Stimulated activated naive CD8-positive, alpha-beta T cell treated with anti-CD3 and anti-CD28 coated beads, Interleukin-15, amount 100 ng/mL, for 72 hours (primary cell): ENCODE data around the gene NR1D2.

Experiments used
- ATAC-seq: fragments of 150-1000 bp; cut with Tn5 transposase; 2 replicates; pipeline ENCODE4 v1.10.0; 2021; ENCODE audit warnings: mild to moderate bottlenecking, moderate library complexity
- DNase-seq, 2 donors: peaks; one replicate each; pipeline ENCODE4 v3.0.0; 2021 to 2022
- H3K27ac Mint-ChIP-seq, 2 donors: one replicate each; pipeline ENCODE4 v1.8.0; 2022; ENCODE audit warnings: mild to moderate bottlenecking in 2 of 2, mixed read lengths in 2 of 2, moderate library complexity in 2 of 2
- H3K27me3 Mint-ChIP-seq: one replicate; pipeline ENCODE4 v1.8.0; 2022; ENCODE audit warnings: mixed read lengths
- H3K4me1 Mint-ChIP-seq: one replicate; pipeline ENCODE4 v1.8.0; 2022; ENCODE audit warnings: mild to moderate bottlenecking, mixed read lengths
- H3K4me3 Mint-ChIP-seq, 2 donors: one replicate each; pipeline ENCODE4 v1.8.0; 2022; ENCODE audit warnings: mild to moderate bottlenecking in 2 of 2, mixed read lengths in 2 of 2, moderate library complexity in 1 of 2
- H3K9me3 Mint-ChIP-seq, 2 donors: one replicate each; pipeline ENCODE4 v1.8.0; 2022; ENCODE audit warnings: mixed read lengths in 2 of 2

The NR1D2 gene

DNA sequence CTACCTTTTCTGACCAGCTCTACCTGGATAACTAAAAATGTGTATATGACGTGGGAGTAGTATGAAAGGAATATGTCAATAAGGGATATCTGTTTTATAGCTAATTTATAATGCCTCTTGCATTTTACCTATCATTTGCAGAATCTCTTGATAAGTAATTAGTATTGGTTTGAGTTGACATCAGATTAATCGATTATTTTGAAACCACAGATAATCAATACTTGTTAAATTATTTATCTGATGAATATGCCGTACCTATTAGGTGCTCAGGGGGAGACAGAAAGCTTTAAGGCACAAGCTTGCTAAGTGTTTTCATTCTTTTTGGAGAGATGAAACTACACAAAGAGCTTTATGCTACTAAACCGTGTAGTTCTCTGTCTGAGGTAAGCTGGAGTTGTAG, 24.3 kb downstream of the NR1D2 start:
- no peaks in the 10 kb centered on the region for H3K4me1 Mint-ChIP-seq
- H3K27ac Mint-ChIP-seq: no peak overlapping the region
- H3K9me3 Mint-ChIP-seq: no peaks in the 10 kb centered on the region
- H3K4me3 Mint-ChIP-seq: no peak overlapping the region
- ATAC-seq: no peak
- DNase-seq: no peak
- no peaks in the 10 kb centered on the region for H3K27me3 Mint-ChIP-seq

- H3K27ac Mint-ChIP-seq: no peak overlapping the region
- no peak for ATAC-seq
- no peak for DNase-seq
- H3K4me1 Mint-ChIP-seq: no peaks in the 10 kb centered on the region
- H3K9me3 Mint-ChIP-seq: no peaks in the 10 kb centered on the region
- H3K27me3 Mint-ChIP-seq: no peaks in the 10 kb centered on the region
- H3K4me3 Mint-ChIP-seq: no peak overlapping the region
Measured at GRCh38 chr3:23971684-23972083, 26.6 kb downstream of the NR1D2 start.

GRCh38 chr3:23976555-23976954, 31.5 kb downstream of the NR1D2 start:
- ATAC-seq: no peak
- no peaks in the 10 kb centered on the region for H3K27me3 Mint-ChIP-seq
- no peaks in the 10 kb centered on the region for H3K4me1 Mint-ChIP-seq
- no peak for DNase-seq
- H3K4me3 Mint-ChIP-seq: no peak overlapping the region
- no peak overlapping the region for H3K27ac Mint-ChIP-seq
- H3K9me3 Mint-ChIP-seq: no peaks in the 10 kb centered on the region

- no peak overlapping the region for H3K4me3 Mint-ChIP-seq
- no peak for ATAC-seq
- no peak for DNase-seq
- H3K27ac Mint-ChIP-seq: no peak overlapping the region
- H3K27me3 Mint-ChIP-seq: no peaks in the 10 kb centered on the region
- no peaks in the 10 kb centered on the region for H3K9me3 Mint-ChIP-seq
- peaks cover 6% of the 10 kb centered on the region for H3K4me1 Mint-ChIP-seq
Measured at GRCh38 chr3:23979569-23979968, 34.5 kb downstream of the NR1D2 start.

- Mint-ChIP-seq H3K4me3 (no peak overlapping the region), H3K27me3 (no peaks in the 10 kb centered on the region), H3K27ac (no peak overlapping the region), H3K9me3 (no peaks in the 10 kb centered on the region), H3K4me1 (peaks cover 6% of the 10 kb centered on the region)
- DNase-seq (no peak), ATAC-seq (no peak)
Measured at GRCh38 chr3:23981136-23981535, 36.0 kb downstream of the NR1D2 start.

DNA sequence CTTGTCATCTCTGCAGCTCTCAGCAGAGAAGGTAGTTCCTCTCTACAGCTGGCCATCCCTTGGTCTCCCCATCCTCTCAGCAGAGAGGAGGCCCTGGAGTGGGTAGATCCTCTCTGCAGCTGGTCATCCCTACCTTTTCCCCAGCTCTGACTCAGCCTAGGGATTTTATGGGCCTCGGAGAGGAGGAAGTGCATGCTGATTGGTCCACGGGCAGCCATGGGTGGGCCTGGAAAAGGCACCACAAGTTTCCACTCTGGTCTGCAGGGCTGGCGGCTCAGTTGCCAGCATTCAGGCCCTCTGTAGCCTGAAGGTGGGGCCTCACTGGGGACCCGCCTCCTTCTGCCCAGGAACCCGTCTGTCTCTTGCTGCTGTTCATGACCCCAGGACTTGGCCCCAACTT, 36.9 kb downstream of the NR1D2 start:
- Mint-ChIP-seq H3K27ac (peak overlapping the region in 1 of 2 donors; percentile 83), H3K27me3 (no peaks in the 10 kb centered on the region), H3K4me3 (no peak overlapping the region), H3K9me3 (no peaks in the 10 kb centered on the region), H3K4me1 (peaks cover 6% of the 10 kb centered on the region)
- ATAC-seq: peak; percentile 26
- no peak for DNase-seq

DNA sequence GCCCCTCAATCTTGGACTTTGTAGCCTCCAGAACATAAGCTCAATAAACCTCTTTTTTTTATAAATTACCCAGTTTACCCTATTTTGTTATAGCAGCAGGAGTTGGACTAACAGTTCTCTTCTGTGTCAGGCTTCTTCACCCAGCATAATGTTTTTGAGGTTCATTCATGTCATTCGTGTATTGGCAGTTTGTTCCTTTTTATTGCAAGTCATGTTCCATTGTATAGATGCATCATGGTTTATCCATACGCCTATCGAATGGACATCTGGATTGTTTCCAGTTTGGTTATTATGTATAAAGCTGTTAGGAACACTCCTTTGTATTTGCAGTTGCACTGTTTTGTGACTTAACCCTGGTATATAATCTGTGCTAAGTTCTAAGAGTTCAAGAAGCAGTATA, 39.8 kb downstream of the NR1D2 start:
- Mint-ChIP-seq H3K4me1 (peaks cover 6% of the 10 kb centered on the region), H3K27me3 (no peaks in the 10 kb centered on the region), H3K27ac (no peak overlapping the region), H3K9me3 (no peaks in the 10 kb centered on the region), H3K4me3 (no peak overlapping the region)
- no peak for ATAC-seq
- no peak for DNase-seq

- DNase-seq (no peak), ATAC-seq (no peak)
- Mint-ChIP-seq H3K4me3 (no peak overlapping the region), H3K27ac (no peak overlapping the region), H3K4me1 (peaks cover 6% of the 10 kb centered on the region), H3K27me3 (no peaks in the 10 kb centered on the region), H3K9me3 (no peaks in the 10 kb centered on the region)
Measured at GRCh38 chr3:23985747-23986544, 40.9 kb downstream of the NR1D2 start.

DNA sequence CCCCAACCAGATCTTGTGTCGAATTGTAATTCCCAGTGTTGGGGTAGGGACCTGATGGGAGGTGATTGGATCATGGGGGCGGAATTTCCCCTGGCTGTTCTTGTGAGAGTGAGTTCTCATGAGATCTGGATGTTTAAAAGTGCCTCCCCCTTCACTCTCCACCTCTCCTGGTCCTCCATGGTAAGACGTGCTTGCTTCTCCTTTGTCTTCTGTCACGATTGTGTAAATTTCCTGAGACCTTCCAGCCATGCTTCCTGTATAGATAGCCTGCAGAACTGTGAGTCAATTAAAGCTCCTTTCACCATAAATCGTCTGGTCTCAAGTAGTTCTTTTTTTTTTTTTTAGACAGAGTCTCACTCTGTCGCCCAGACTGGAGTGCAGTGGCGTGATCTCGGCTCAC, 42.3 kb downstream of the NR1D2 start:
- DNase-seq (no peak), ATAC-seq (no peak)
- H3K27ac Mint-ChIP-seq: no peak overlapping the region
- H3K4me3 Mint-ChIP-seq: no peak overlapping the region
- H3K9me3 Mint-ChIP-seq: no peaks in the 10 kb centered on the region
- peaks cover 19% of the 10 kb centered on the region for H3K4me1 Mint-ChIP-seq
- no peaks in the 10 kb centered on the region for H3K27me3 Mint-ChIP-seq

- ATAC-seq: no peak
- Mint-ChIP-seq H3K9me3 (no peaks in the 10 kb centered on the region), H3K27ac (no peak overlapping the region), H3K4me3 (no peak overlapping the region), H3K4me1 (peaks cover 13% of the 10 kb centered on the region), H3K27me3 (no peaks in the 10 kb centered on the region)
- DNase-seq: no peak
Measured at GRCh38 chr3:23991306-23991682, 46.2 kb downstream of the NR1D2 start.

DNA sequence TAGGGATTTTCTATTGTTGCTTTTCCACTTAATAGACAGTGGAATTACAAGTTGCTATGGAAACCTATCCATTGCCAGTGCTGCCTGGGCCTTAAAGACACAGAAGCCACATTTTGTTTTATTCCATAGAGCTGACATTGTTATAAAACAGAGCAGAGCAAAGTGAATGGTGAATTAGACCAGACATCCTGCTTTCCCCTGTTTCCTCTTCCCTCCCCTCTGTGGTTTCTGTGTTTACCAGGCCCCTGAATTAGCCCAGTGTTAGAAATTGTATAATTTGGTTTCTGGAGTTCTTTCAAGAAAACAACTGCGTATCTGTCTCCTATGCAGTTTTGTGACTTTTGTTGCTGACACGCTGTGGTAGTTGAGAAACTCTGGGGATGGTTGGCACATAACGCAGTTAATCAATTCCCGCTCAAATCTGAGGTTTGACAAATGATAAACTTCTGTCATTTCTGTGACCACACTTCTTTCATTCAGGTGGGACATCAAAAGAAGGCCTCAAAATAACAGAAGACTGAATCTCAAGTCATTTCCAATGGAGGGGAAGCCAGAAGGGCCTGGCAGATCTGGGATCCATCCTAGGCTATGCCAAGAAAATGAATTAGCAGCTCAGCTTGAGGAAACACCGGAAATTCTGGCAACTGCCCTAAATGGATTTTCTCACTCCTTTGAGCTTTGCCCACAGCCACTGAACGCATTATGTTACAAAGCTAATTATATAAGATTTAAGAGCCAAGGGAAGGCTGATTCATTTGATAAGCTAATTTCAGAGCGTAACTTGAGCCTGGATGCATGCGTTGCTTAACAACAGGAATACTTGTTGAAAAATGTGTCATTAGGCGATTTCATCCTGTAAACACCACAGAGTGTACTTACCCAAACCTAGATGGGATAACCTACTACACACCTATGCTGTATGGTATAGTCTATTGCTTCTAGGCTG, 46.9 kb downstream of the NR1D2 start:
- no peaks in the 10 kb centered on the region for H3K27me3 Mint-ChIP-seq
- H3K27ac Mint-ChIP-seq: peak overlapping the region in 1 of 2 donors; percentile 55
- H3K4me3 Mint-ChIP-seq: no peak overlapping the region
- no peak for DNase-seq
- peaks cover 13% of the 10 kb centered on the region for H3K4me1 Mint-ChIP-seq
- ATAC-seq: peak; percentile 49
- H3K9me3 Mint-ChIP-seq: no peaks in the 10 kb centered on the region

DNA sequence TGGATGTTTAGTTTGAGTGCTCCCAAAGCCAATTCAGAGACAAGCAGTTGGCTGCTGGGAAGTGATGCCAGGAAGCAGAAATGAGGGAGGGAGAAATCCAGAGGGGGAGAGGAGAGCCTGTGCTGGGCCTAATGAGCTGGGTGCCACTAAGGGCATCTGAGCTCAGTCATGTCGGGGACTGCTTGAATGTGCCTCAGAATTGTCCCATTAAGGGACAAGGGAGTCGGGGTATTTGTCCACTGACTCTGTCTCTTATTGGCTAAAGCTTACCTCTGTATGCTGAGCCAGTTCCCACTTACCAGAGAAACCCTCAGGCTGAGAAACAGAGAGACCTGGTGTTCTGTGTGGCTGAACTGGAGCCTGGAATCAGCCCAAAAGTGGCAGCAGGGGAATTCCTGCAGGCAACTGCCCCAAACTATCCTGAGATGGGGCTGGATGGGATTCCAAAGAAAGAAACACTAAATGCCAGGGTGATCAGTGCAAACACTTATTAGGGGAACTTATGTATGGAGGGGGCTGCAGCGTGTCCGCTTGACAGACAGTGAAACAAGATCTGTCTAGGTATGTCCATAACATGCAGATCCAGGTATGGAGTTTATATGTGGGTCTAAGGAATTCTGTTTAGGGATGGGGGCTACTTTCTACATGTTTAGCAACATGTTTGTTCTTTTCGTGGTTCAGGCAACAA, 48.6 kb downstream of the NR1D2 start:
- Mint-ChIP-seq H3K4me3 (no peak overlapping the region), H3K9me3 (no peaks in the 10 kb centered on the region), H3K27ac (no peak overlapping the region), H3K4me1 (peaks cover 13% of the 10 kb centered on the region), H3K27me3 (no peaks in the 10 kb centered on the region)
- DNase-seq (no peak), ATAC-seq (no peak)

- no peak overlapping the region for H3K27ac Mint-ChIP-seq
- DNase-seq (no peak), ATAC-seq (no peak)
- H3K4me1 Mint-ChIP-seq: peaks cover 13% of the 10 kb centered on the region
- H3K4me3 Mint-ChIP-seq: no peak overlapping the region
- peaks cover 5% of the 10 kb centered on the region for H3K27me3 Mint-ChIP-seq
- H3K9me3 Mint-ChIP-seq: no peaks in the 10 kb centered on the region
Measured at GRCh38 chr3:23994244-23994569, 49.1 kb downstream of the NR1D2 start.

DNA sequence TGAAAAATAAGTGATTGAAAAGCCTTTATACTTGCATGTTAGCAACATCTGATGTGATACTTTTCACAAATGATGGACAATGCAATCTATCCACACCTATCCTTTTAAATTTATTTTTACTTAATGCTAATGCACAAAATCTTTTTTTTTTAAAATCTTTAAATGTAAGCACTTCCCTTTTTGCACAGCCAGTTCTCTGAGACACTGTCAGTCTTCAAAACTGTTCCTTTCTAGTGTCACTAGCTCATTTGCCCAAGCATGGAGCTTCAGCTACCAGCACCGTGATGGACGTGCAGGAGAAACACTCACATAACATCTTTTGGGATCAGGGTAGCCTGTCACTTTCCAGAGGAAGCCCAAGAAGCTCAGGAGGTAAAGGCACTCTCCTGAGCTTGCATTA, 50.1 kb downstream of the NR1D2 start:
- H3K4me1 Mint-ChIP-seq: peaks cover 13% of the 10 kb centered on the region
- DNase-seq: no peak
- H3K9me3 Mint-ChIP-seq: no peaks in the 10 kb centered on the region
- H3K27me3 Mint-ChIP-seq: peaks cover 7% of the 10 kb centered on the region
- H3K4me3 Mint-ChIP-seq: no peak overlapping the region
- H3K27ac Mint-ChIP-seq: no peak overlapping the region
- no peak for ATAC-seq

DNA sequence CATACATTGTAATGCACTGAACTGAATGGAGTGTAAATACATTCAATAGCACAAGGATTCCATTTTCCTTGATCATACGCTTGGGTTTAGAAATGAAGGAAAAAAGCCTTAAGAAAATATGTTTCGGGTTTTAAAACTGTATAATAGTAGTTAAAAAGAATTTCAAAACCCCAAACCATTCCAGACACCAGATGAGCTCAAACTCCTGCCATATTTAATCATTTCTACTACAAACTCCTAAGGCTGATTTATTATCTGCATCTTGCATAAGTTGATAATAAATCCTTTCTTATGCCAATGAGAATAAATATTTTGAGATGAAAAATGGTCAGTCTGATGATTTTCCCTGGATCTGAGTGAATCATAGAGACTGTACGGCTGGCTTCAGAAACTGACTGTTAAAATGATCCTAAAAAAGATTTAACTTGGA, 51.0 kb downstream of the NR1D2 start:
- H3K9me3 Mint-ChIP-seq: no peaks in the 10 kb centered on the region
- peaks cover 9% of the 10 kb centered on the region for H3K27me3 Mint-ChIP-seq
- no peak overlapping the region for H3K27ac Mint-ChIP-seq
- ATAC-seq (no peak), DNase-seq (no peak)
- H3K4me3 Mint-ChIP-seq: no peak overlapping the region
- H3K4me1 Mint-ChIP-seq: peaks cover 12% of the 10 kb centered on the region
